ENCODE measurements around the gene PYGL.

DNA sequence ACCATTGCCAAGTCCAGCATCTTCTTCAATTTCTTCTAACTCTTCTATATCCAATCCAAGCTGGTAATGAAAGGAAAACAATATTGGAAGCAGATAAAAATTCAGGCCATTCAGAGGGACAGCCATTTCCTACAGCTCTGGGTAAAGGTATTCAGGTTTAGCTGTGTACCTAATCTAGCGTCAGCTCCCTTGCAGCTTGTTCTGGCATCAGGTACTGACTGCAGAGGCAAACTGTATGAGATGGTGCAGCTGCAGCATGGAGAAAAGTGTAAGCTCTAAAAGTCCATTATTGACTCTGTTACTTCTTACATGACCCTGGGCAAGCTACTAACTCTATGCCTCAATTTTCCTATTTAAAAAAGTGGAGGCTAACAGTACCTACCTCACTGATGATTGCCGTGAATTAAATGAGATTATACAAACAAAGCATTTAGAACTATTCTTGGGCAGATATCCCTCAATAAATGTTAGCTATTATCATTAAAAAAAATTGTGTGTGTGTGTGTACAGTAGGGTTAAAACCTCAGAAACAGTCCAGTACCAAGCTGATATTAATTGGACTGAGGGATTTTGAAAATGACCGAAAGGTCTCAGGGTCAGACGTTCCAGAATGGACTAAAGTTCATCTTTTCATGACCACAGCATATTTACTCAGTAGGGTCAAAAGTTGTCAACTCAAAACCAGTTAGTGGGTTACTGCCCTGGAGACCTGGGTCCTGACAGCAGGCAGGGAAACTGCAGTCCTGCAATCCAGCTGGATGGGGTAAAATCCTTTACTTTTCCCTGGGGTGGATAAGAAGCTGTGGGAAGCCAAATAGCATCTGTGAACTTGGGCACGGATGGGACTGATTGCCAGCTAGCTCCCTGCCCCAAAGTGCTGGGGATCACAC lies 8.9 kb downstream of the PYGL start:
- TF ChIP-seq GABPA (IDR thresholded peaks at IDR 0.05; ENCODE audit: low read depth) = no peak
- TF ChIP-seq, protein P1, sequence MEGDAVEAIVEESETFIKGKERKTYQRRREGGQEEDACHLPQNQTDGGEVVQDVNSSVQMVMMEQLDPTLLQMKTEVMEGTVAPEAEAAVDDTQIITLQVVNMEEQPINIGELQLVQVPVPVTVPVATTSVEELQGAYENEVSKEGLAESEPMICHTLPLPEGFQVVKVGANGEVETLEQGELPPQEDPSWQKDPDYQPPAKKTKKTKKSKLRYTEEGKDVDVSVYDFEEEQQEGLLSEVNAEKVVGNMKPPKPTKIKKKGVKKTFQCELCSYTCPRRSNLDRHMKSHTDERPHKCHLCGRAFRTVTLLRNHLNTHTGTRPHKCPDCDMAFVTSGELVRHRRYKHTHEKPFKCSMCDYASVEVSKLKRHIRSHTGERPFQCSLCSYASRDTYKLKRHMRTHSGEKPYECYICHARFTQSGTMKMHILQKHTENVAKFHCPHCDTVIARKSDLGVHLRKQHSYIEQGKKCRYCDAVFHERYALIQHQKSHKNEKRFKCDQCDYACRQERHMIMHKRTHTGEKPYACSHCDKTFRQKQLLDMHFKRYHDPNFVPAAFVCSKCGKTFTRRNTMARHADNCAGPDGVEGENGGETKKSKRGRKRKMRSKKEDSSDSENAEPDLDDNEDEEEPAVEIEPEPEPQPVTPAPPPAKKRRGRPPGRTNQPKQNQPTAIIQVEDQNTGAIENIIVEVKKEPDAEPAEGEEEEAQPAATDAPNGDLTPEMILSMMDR (IDR thresholded peaks at IDR 0.05; ENCODE audit: insufficient read depth, low read length) = no peak
- no peak for TF ChIP-seq POLR2AphosphoS5 (IDR thresholded peaks at IDR 0.05; ENCODE audit: low read depth)
- TF ChIP-seq REST (IDR thresholded peaks at IDR 0.05; ENCODE audit: insufficient replicate concordance, low read depth) = no peak

Measured in HL-60 (cell line).